Liver (tissue), 9 donors: ENCODE data around the gene TREH. TPM values are rescaled to one million over a fixed set of nuclear protein-coding genes. Genes with fewer than 3 reads are reported as not detected.

Source experiments
- DNase-seq: peaks from one replicate; pipeline ENCODE4 v3.0.0-alpha.2; 2017; ENCODE audit warnings: low spot score
- H3K27ac ChIP-seq, 2 donors: one replicate each; pipeline ENCODE4 v1.7.0; 2013; ENCODE audit warnings: inconsistent platforms in 2 of 2, low read length in 2 of 2, control low read depth in 1 of 2, low read depth in 1 of 2, mild to moderate bottlenecking in 1 of 2
- H3K27me3 ChIP-seq, 4 donors: one replicate each; pipeline versions ENCODE4 v1.6.1 to v1.7.0; 2013; ENCODE audit warnings: low read length in 3 of 4, inconsistent platforms in 1 of 4, mild to moderate bottlenecking in 1 of 4, moderate library complexity in 1 of 4; ENCODE audit not compliant: control insufficient read depth in 4 of 4, insufficient read depth in 4 of 4
- H3K36me3 ChIP-seq, 4 donors: one replicate each; pipeline versions ENCODE4 v1.6.1 to v1.7.0; 2013; ENCODE audit warnings: low read length in 3 of 4, mild to moderate bottlenecking in 3 of 4, low read depth in 1 of 4, moderate library complexity in 1 of 4; ENCODE audit not compliant: control insufficient read depth in 4 of 4, insufficient read depth in 3 of 4
- H3K4me1 ChIP-seq, 4 donors: one replicate each; pipeline versions ENCODE4 v1.6.1 to v1.7.0; 2013; ENCODE audit warnings: low read length in 3 of 4, mild to moderate bottlenecking in 3 of 4, moderate library complexity in 1 of 4; ENCODE audit not compliant: control insufficient read depth in 4 of 4, insufficient read depth in 4 of 4
- H3K4me3 ChIP-seq, 3 donors: one replicate each; pipeline versions ENCODE4 v1.6.1 to v1.7.0; 2013; ENCODE audit warnings: low read length in 3 of 3, control low read depth in 1 of 3, low read depth in 1 of 3, mild to moderate bottlenecking in 1 of 3
- H3K9ac ChIP-seq, 2 donors: one replicate each; pipeline ENCODE4 v1.7.0; 2013; ENCODE audit warnings: low read length in 2 of 2, mild to moderate bottlenecking in 2 of 2, moderate library complexity in 2 of 2, control low read depth in 1 of 2, low read depth in 1 of 2
- H3K9me3 ChIP-seq, 4 donors: one replicate each; pipeline versions ENCODE4 v1.6.1 to v1.7.0; 2013; ENCODE audit warnings: low read length in 3 of 4; ENCODE audit not compliant: control insufficient read depth in 4 of 4
- ATF3 ChIP-seq: IDR thresholded peaks from 2 replicates; pipeline ENCODE4 v1.6.1; 2016; ENCODE audit warnings: antibody characterized with exemption
- CTCF ChIP-seq: fragments of 150-350 bp; IDR thresholded peaks from 2 replicates; pipeline ENCODE4 v1.5.1; 2017; ENCODE audit warnings: improper control_type of control experiment, low read depth, low read length; ENCODE audit not compliant: missing input control
- EGR1 ChIP-seq, 2 donors: IDR thresholded peaks; 2 replicates each; pipeline ENCODE4 v1.6.1; 2016 to 2018; ENCODE audit warnings: antibody characterized with exemption in 2 of 2, low read depth in 2 of 2
- FOXA1 ChIP-seq: IDR thresholded peaks from 2 replicates; pipeline ENCODE4 v1.6.1; 2016; ENCODE audit warnings: antibody characterized with exemption
- FOXA2 ChIP-seq: IDR thresholded peaks from 2 replicates; pipeline ENCODE4 v1.6.1; 2016; ENCODE audit warnings: antibody characterized with exemption
- GABPA ChIP-seq, 2 donors: IDR thresholded peaks in 1 of 2; conservative IDR thresholded peaks in 1 of 2; 2 replicates each; pipeline ENCODE4 v1.6.1; 2016; ENCODE audit warnings: antibody characterized with exemption in 2 of 2, mild to moderate bottlenecking in 1 of 2, moderate library complexity in 1 of 2
- HNF4A ChIP-seq, 2 donors: conservative IDR thresholded peaks; 2 replicates each; pipeline ENCODE4 v1.6.1; 2016; ENCODE audit warnings: antibody characterized with exemption in 2 of 2, mild to moderate bottlenecking in 2 of 2
- HNF4G ChIP-seq: IDR thresholded peaks from 2 replicates; pipeline ENCODE4 v1.6.1; 2016; ENCODE audit warnings: antibody characterized with exemption
- JUND ChIP-seq, 2 donors: IDR thresholded peaks; 2 replicates each; pipeline ENCODE4 v1.6.1; 2016; ENCODE audit warnings: antibody characterized with exemption in 2 of 2
- MAX ChIP-seq: IDR thresholded peaks from 2 replicates; pipeline ENCODE4 v1.6.1; 2016; ENCODE audit warnings: antibody characterized with exemption
- NR2F2 ChIP-seq: IDR thresholded peaks from 2 replicates; pipeline ENCODE4 v1.6.1; 2016; ENCODE audit warnings: antibody characterized with exemption
- RAD21 ChIP-seq, 2 donors: IDR thresholded peaks; 2 replicates each; pipeline ENCODE4 v1.6.1; 2016; ENCODE audit warnings: antibody characterized with exemption in 2 of 2, mild to moderate bottlenecking in 2 of 2
- REST ChIP-seq: IDR thresholded peaks from 2 replicates; pipeline ENCODE4 v1.6.1; 2016; ENCODE audit warnings: antibody characterized with exemption, mild to moderate bottlenecking
- RXRA ChIP-seq, 2 donors: IDR thresholded peaks; 2 replicates each; pipeline ENCODE4 v1.6.1; 2017 to 2018; ENCODE audit warnings: antibody characterized with exemption in 2 of 2, mild to moderate bottlenecking in 1 of 2
- SP1 ChIP-seq: IDR thresholded peaks from 2 replicates; pipeline ENCODE4 v1.6.1; 2018; ENCODE audit warnings: antibody characterized with exemption, mild to moderate bottlenecking
- TAF1 ChIP-seq: conservative IDR thresholded peaks from 2 replicates; pipeline ENCODE4 v1.6.1; 2016; ENCODE audit warnings: antibody characterized with exemption, mild to moderate bottlenecking
- YY1 ChIP-seq: IDR thresholded peaks from 2 replicates; pipeline ENCODE4 v1.6.1; 2016; ENCODE audit warnings: antibody characterized with exemption, mild to moderate bottlenecking
- ZBTB33 ChIP-seq: IDR thresholded peaks from 2 replicates; pipeline ENCODE4 v1.6.1; 2016; ENCODE audit warnings: antibody characterized with exemption
- WGBS: extraction: QIAGEN DNeasy Blood & Tissue Kit; methylation state at CpG from one replicate; pipeline ENCODE4 v1.1.7; 2013; 5-methylcytosine and 5-hydroxymethylcytosine counted together
- polyA plus RNA-seq, 2 donors: library from polyadenylated mRNA; stranded (reverse) in 1 of 2; unstranded in 1 of 2; fragments of 200-250 nt in 1 of 2; fragments of >200 nt in 1 of 2; fragmentation: Nextera tagmentation in 1 of 2; extraction: Ambion mirVana in 1 of 2; gene quantifications; one replicate each; pipeline versions ENCODE4 v1.2.1 to v1.2.3, GENCODE V29; 2013 to 2015
- total RNA-seq, 2 donors: library from RNA; depleted of rRNA; stranded (reverse); fragments of >200 nt; gene quantifications; one replicate each; pipeline ENCODE4 v1.2.3, GENCODE V29; 2014
- donor health status: healthy.
- donor health status: healthy.
- donor health status: healthy.
- donor health status: healthy.
- donor health status: healthy.

Gene TREH
- total and polyA plus RNA-seq, 4 donors = 0.50 to 1.2 (median 0.84) TPM; not detected in 1

- WGBS = 94% methylated on average over 2 of the region's 2 CpGs
- Histone ChIP-seq H3K36me3 (no peaks in the 10 kb centered on the region), H3K27ac (no peak overlapping the region), H3K4me3 (no peak overlapping the region), H3K27me3 (no peaks in the 10 kb centered on the region), H3K9me3 (no peaks in the 10 kb centered on the region), H3K4me1 (peaks cover 0 to 7% (median 5%) of the 10 kb centered on the region in 4 donors), H3K9ac (no peak overlapping the region)
- DNase-seq = no peak
- TF ChIP-seq ZBTB33 (no peak), REST (no peak), FOXA1 (no peak), FOXA2 (no peak), JUND (IDR thresholded peaks at IDR 0.05) (no peak)
Measured at GRCh38 chr11:118657238-118657637, 22.2 kb downstream of the TREH start.

- WGBS = 93% methylated on average over 5 of the region's 5 CpGs
- peaks cover 0 to 7% (median 5%) of the 10 kb centered on the region in 4 donors for H3K4me1 ChIP-seq
- H3K4me3 ChIP-seq = no peak overlapping the region
- H3K9ac ChIP-seq = no peak overlapping the region
- no peaks in the 10 kb centered on the region for H3K36me3 ChIP-seq
- no peaks in the 10 kb centered on the region for H3K27me3 ChIP-seq
- H3K9me3 ChIP-seq = no peaks in the 10 kb centered on the region
- H3K27ac ChIP-seq = no peak overlapping the region
- no peak for DNase-seq
- TF ChIP-seq FOXA2 (no peak), EGR1 (IDR thresholded peaks at IDR 0.05; ENCODE audit: low read depth in 2 of 2) (no peak), NR2F2 (no peak), JUND (IDR thresholded peaks at IDR 0.05) (no peak), GABPA (IDR thresholded peaks at IDR 0.05 in 1 of 2, conservative IDR thresholded peaks at IDR 0.05 in 1 of 2) (no peak), HNF4G (no peak), MAX (no peak), YY1 (no peak), SP1 (no peak), FOXA1 (no peak), TAF1 (no peak), RAD21 (IDR thresholded peaks at IDR 0.05) (no peak), REST (no peak), HNF4A (conservative IDR thresholded peaks at IDR 0.05) (no peak), ATF3 (no peak), RXRA (IDR thresholded peaks at IDR 0.05) (no peak), ZBTB33 (no peak), CTCF (no peak)
Measured at GRCh38 chr11:118656563-118657165, 22.8 kb downstream of the TREH start.
